Left lung (tissue), 10 donors: Measurements from ENCODE around the gene TMEM184B. TPM values are rescaled to one million over a fixed set of nuclear protein-coding genes. Genes with fewer than 3 reads are reported as not detected.

Experiments used
- ATAC-seq: fragments of 200-7000 bp; cut with Tn5 transposase; one replicate; pipeline ENCODE4 v1.9.1; 2020; ENCODE audit warnings: moderate library complexity
- DNase-seq, 4 donors: peaks; one replicate each; pipeline ENCODE4 v3.0.0-alpha.2; 2013 to 2020
- H3K27ac ChIP-seq, 2 donors: fragments of 200-600 bp; sonication (generic) in 1 of 2; one replicate each; pipeline versions ENCODE4 v1.5.0 to v1.8.0; 2020 to 2021
- H3K27me3 ChIP-seq, 2 donors: fragments of 200-600 bp; sonication (generic) in 1 of 2; one replicate each; pipeline versions ENCODE4 v1.5.0 to v1.8.0; 2020 to 2021
- H3K36me3 ChIP-seq, 2 donors: fragments of 200-600 bp; sonication (generic) in 1 of 2; one replicate each; pipeline versions ENCODE4 v1.5.0 to v1.8.0; 2020 to 2021
- H3K4me1 ChIP-seq, 2 donors: fragments of 200-600 bp; one replicate each; pipeline ENCODE4 v1.8.0; 2021
- H3K4me3 ChIP-seq, 2 donors: fragments of 200-600 bp; sonication (generic) in 1 of 2; one replicate each; pipeline versions ENCODE4 v1.5.0 to v1.8.0; 2020 to 2021; ENCODE audit warnings: mild to moderate bottlenecking in 1 of 2
- H3K9me3 ChIP-seq, 2 donors: fragments of 200-600 bp; sonication (generic) in 1 of 2; one replicate each; pipeline versions ENCODE4 v1.5.0 to v1.8.0; 2020 to 2021
- intact Hi-C, 2 donors: fragments of 100-400 bp; cut with DNase I; formaldehyde crosslinking; loops; one replicate each; pipeline versions ENCODE4 v1.11.2 to v1.14.2; 2022
- polyA plus RNA-seq, 6 donors: library from polyadenylated mRNA; unstranded; fragments of 120-200 nt; gene quantifications; one replicate each; pipeline ENCODE4 v1.2.1, GENCODE V29; 2013; ENCODE audit not compliant: insufficient read length in 6 of 6
- total RNA-seq, 2 donors: library from RNA; stranded (reverse); fragmentation: NEBNext Ultra II Directional; extraction: Animal tissue kit (Norgen Biotek cat#: 25700); gene quantifications; one replicate each; pipeline ENCODE4 v1.2.1, GENCODE V29; 2021
- TF ChIP-seq, protein P1 (sequence below), 2 donors: fragments of 200-600 bp; sonication (generic) in 1 of 2; IDR thresholded peaks; one replicate each; pipeline versions ENCODE4 v1.5.0 to v1.8.0; 2021; ENCODE audit warnings: antibody characterized with exemption in 2 of 2
- donor health status: DM: no; HTN: yes; CAD: no.
- donor health status: DM: no; HTN: no; CAD: no.

The TMEM184B gene
- total and polyA plus RNA-seq, 8 donors: 33.7 to 98.3 (median 39.8) TPM

DNA sequence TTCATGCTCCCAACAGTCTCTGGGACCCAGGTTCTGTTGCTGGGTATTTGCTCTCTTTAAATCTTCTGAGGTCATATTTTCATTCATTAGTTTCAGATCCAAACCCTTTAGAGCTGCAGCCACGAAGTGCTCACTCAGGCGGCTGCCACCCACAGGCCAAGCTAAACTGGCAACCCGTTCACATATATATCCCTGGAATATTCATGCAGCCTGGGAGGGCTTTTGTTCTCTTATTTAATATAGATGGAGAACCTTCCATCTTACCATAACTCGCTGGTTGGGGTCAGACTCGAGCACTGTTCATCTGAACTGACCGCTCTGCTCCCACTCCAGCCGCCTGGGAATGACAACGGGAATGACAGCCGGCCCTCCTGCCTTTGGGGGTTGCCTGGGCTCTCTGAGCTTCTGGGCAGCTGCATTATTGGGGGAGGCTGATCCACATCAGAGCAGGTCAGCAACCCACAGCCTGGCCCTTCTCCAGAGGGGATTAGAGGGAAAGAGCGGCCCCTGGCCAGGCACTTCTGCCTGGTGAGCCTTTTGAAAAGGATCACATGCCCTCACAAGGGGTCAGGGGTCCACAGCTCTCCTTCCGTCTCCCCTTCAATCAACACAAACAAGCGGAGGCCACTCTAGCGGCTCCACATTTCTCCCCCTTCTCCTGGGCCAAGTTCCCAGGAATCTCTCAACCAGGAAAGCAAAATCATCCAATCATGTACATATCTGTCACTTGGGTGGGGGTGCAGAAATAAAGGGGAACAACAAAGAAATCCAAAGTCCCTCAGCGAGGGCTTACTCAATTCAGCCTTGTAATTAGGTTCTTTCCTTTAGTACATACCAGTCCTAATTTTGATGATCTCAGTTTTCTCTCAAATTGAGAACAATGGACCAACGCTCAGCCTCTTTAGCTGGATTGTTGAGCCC, 11.8 kb downstream of the TMEM184B start:
- no peak for ATAC-seq
- peak in 1 of 4 donors; percentile 62 for DNase-seq
- Histone ChIP-seq H3K27ac (peak overlapping the region; percentile 61 to 76), H3K27me3 (no peaks in the 10 kb centered on the region), H3K4me1 (peaks cover 45 to 80% of the 10 kb centered on the region in 2 donors), H3K9me3 (no peaks in the 10 kb centered on the region), H3K4me3 (no peak overlapping the region), H3K36me3 (no peaks in the 10 kb centered on the region)
- intact Hi-C loops: no loop called here
- TF ChIP-seq, protein P1, sequence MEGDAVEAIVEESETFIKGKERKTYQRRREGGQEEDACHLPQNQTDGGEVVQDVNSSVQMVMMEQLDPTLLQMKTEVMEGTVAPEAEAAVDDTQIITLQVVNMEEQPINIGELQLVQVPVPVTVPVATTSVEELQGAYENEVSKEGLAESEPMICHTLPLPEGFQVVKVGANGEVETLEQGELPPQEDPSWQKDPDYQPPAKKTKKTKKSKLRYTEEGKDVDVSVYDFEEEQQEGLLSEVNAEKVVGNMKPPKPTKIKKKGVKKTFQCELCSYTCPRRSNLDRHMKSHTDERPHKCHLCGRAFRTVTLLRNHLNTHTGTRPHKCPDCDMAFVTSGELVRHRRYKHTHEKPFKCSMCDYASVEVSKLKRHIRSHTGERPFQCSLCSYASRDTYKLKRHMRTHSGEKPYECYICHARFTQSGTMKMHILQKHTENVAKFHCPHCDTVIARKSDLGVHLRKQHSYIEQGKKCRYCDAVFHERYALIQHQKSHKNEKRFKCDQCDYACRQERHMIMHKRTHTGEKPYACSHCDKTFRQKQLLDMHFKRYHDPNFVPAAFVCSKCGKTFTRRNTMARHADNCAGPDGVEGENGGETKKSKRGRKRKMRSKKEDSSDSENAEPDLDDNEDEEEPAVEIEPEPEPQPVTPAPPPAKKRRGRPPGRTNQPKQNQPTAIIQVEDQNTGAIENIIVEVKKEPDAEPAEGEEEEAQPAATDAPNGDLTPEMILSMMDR (IDR thresholded peaks at IDR 0.05): no peak

DNA sequence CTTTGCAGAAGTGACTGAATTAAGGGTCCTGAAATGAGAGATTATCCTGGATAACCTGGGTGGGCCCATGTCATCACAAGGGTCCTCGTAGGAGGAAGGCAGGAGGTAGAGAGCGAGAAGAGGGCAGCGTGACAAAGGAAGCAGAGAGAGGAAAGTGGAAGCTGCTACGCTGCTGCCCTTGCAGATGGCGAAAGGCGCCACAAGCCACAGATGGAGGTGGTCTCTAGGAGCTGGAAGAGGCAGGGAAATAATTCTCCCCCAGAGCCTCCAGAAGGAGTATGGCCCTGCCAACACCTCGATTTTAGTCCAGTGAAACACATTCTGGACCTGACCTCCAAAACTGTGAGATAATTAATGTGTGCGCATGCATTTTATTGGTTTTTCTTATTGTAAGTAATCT, 13.4 kb downstream of the TMEM184B start:
- H3K27me3 ChIP-seq: no peaks in the 10 kb centered on the region
- peak overlapping the region; percentile 55 to 76 for H3K27ac ChIP-seq
- TF ChIP-seq, protein P1 (IDR thresholded peaks at IDR 0.05): no peak
- H3K9me3 ChIP-seq: no peaks in the 10 kb centered on the region
- ATAC-seq (no peak), DNase-seq (peak in 1 of 4 donors; percentile 25)
- no peak overlapping the region for H3K4me3 ChIP-seq
- no peaks in the 10 kb centered on the region for H3K36me3 ChIP-seq
- H3K4me1 ChIP-seq: peaks cover 41 to 74% of the 10 kb centered on the region in 2 donors
- intact Hi-C loops: no loop called here

DNA sequence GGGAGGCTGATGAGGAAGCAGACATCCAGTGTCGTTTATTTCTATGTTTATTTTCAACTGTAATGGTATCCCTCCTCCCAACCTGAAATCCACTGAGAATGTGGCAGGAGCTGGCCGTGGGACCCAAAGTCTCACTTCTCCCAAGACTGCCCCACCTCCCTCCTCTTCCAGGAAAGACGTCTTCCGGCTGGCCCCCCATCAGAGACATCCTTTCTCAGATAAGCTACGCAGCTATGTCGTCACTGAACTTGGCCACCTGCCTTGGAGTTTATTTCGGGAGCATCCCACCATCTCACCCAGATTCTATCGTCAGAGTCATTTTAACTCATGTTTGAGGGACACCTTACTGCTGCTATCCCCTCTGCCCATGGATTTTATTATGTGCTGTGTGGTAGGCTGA, 13.9 kb downstream of the TMEM184B start:
- Histone ChIP-seq H3K27me3 (no peaks in the 10 kb centered on the region), H3K4me1 (peaks cover 41 to 74% of the 10 kb centered on the region in 2 donors), H3K9me3 (no peaks in the 10 kb centered on the region), H3K27ac (peak overlapping the region; percentile 76 to 84), H3K4me3 (no peak overlapping the region), H3K36me3 (no peaks in the 10 kb centered on the region)
- intact Hi-C loops: no loop called here
- ATAC-seq (no peak), DNase-seq (peak in 1 of 4 donors; percentile 73)
- TF ChIP-seq, protein P1 (IDR thresholded peaks at IDR 0.05): no peak

DNA sequence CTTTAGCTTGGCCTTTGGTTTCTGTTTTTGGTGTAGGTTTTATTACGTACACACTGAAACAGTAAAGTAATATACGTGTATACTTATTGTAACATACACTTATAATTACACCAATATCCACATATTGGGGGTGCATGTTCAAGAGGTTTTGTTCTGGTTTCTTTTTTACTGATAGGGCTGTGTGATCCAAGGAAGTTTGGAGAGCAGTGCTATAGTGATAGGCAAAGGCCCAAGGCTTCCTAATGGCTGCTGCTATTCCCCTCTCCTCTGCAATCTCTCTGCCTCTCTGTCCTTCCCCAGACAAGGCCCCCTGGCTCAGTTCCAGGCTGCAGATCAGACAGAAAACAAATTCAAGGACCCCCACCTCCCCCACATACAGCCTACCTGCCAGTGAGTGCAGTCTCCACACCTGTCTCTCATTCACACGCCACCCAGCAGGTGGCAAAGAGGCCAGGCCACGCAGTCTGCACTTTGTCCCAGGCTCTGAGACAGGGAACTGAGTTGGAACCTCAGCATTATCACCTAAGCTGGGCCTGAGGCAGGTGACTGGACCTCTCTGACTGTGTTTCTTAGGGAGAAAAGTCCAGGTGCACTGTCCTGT, 15.1 kb downstream of the TMEM184B start:
- no peaks in the 10 kb centered on the region for H3K36me3 ChIP-seq
- peak overlapping the region; percentile 76 to 84 for H3K27ac ChIP-seq
- no peak for ATAC-seq
- H3K9me3 ChIP-seq: no peaks in the 10 kb centered on the region
- no peak overlapping the region for H3K4me3 ChIP-seq
- H3K27me3 ChIP-seq: no peaks in the 10 kb centered on the region
- DNase-seq: no peak
- TF ChIP-seq, protein P1 (IDR thresholded peaks at IDR 0.05): no peak
- intact Hi-C loops: no loop called here
- peaks cover 41 to 69% of the 10 kb centered on the region in 2 donors for H3K4me1 ChIP-seq

DNA sequence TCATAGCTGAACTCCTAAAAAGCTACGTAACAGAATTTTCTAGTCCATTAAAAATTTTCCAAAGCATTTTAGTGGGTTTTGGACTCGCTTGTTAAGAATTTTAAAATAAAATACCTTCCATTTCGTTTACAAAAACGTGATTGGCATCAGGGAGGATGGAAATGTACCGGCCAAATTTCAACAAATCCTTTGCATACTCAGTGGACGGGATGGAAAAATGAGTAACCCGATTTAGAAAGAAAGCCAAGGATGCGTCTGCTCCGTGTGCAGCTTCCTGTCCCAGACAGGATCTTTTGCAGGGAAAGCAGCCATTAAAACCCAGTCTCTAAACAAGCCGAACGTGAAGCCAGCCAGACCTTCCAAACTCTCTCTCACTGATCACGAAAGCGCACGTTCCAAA, 15.6 kb downstream of the TMEM184B start:
- peak; percentile 12 for ATAC-seq
- intact Hi-C loops: no loop called here

More for the DNA sequence above, 15.6 kb downstream of the TMEM184B start:
- H3K9me3 ChIP-seq: no peaks in the 10 kb centered on the region
- H3K27ac ChIP-seq: peak overlapping the region; percentile 76 to 84
- H3K4me1 ChIP-seq: peaks cover 35 to 65% of the 10 kb centered on the region in 2 donors
- no peaks in the 10 kb centered on the region for H3K27me3 ChIP-seq
- no peaks in the 10 kb centered on the region for H3K36me3 ChIP-seq
- H3K4me3 ChIP-seq: no peak overlapping the region
- TF ChIP-seq, protein P1 (IDR thresholded peaks at IDR 0.05): no peak
- no peak for DNase-seq
